Renal pelvis (tissue), 4 donors: ENCODE measurements around the gene DIAPH1. TPM values are rescaled to one million over a fixed set of nuclear protein-coding genes. Genes with fewer than 3 reads are reported as not detected.

ENCODE experiments used
- DNase-seq: peaks from one replicate; pipeline ENCODE4 v3.0.0-alpha.2; 2013
- polyA plus RNA-seq, 3 donors: library from polyadenylated mRNA; unstranded; fragments of 120-200 nt; gene quantifications; one replicate each; pipeline ENCODE4 v1.2.1, GENCODE V29; 2013; ENCODE audit not compliant: insufficient read length in 3 of 3

Gene DIAPH1
- polyA plus RNA-seq, 3 donors = 70.6 to 81.0 (median 76.5) TPM

DNA sequence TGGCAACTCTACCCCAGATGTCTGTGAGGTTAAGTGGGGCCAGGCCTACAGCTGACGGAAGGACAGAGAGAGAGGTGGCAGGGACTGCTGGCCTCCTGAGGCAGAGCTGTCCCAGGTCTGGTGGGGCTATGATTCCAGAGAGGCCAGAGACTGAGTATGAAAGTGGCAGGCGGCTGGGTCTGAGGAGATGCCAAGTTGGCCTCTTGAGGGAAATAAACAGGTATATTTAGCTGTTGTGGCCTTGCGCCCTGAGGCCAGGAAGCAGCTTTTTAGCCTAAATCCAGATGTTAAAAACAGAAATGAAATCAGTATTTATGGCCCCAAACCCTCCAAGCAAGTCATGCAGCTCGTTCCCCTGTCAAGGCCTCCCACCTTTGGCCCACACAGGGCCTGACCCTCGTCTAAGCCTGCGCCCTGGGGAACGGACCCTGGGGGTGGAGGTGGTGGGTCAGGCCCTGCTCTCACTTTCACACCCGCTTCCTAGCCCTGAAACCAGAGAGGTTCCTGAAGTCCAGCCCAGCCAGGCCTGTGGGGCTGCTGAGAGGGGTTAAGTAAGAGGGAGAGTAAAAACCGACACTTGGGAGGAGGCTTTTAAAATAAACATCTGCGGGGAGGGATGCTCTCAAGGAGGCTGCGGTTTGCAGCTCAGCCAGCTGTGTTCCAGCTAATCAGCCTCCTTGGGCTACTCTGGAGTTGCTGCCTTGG is 111.3 kb downstream of the DIAPH1 start:
- DNase-seq = peak; percentile 64

DNA sequence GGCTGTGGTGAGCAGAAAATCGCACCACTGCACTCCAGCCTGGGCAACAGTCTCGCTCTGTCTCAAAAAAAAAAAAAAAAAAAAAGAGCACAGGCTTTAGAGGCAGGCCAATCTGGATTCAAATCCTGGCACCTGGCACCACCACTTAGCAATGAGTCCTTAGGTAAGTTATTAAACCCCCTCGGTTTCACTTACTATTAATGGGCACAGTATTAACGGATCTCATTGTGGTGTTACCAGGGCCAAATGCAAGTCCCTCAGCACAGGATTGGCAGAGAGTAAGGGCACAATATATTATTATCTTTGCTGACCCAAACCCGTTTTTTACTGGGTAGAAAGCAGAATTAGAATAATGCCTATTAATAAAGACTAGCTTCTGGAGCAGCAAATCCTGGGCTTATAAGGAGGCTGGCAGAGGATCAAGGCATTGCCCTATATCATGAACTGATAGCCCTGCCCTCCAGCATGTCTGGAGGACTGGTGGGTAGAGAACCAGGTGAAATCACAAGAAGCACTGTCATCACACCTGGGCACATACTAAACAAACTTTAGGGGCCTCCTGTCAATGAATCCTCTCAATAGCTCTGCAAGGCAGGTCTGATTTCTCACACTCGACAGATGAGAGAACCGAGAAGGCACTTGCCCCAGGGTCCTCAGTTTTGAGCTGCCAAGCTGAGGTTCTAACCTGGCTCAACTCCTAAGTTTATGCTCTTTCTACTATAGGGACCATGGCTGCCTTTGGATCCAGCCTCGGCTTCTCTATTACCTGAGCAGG is 112.2 kb downstream of the DIAPH1 start:
- DNase-seq = no peak

DNA sequence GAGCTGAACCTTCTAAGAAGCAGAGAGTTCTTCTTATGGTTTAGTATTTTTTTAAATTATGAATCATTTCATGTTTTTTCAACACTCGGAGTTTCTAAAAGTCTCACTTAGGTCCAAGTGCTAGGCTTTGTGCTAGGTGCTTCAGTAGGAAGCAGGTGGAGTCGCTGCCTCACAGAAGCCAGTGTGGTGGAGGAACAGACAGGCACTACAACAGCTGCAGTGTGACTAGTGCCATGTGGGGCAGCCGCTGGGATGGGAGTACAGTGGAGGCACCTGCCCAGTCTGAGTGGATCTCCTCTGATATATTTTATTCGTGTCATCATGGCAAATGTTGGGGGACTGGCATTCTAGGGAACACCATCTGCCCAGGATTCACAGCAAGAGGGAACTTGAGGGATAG is 114.6 kb downstream of the DIAPH1 start:
- DNase-seq = no peak

DNA sequence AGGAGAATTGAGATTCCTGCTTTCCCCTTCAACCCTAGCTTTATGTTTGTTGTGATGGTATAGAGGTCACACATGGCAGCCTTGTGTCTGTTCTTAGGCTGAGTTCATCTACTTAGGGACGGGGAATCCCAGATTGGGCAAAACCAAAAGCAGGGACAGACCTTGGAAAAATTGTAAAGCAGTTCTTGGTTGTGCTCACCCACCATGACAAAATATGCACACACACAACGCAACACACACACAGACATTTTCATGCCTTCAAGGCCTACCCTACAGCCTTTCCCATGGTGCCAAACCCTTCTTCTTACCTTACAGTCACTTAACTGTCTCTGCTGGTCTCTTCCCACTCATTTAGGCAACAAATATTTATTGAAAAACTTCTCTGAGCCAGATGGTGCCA is 115.1 kb downstream of the DIAPH1 start:
- DNase-seq = no peak

DNA sequence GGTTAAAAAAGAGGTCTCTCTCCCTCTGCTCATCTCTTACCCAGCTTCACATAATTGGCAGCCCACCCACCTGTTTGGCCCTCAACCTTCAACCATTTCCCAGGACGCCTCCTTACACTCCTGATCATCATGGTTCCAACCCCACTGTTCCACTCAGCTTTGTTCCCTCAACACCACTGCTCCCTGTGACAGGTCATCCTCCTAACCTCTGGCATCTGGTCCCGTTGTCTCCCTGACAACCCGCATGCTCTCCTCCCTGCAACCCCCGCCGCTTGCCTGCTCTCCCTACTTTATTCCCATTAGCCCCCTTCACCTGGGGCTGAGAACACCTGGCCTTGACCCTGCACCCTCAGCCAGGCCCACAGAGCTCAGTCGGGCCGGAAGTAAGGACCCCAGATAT is 117.0 kb downstream of the DIAPH1 start:
- no peak for DNase-seq

DNA sequence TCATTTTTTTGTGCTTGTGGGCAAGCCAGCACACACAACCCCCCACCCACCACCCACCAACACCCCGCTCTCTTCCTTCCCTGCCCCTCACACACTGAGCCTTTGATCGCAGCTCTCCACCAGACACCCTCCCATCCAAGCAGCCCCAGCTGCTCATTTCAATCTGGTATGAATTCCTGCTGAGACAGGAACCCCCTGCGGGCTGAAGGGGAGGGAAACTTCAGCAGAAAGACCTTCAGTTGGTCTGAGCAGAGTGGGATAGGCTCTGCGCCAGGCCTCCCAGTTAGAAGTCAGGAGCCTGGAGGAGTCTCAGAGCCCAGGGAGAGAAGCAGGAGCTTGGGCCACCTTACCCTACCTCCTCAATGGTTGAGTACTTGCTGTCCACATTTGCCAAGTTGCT is 122.8 kb downstream of the DIAPH1 start:
- DNase-seq = no peak

DNA sequence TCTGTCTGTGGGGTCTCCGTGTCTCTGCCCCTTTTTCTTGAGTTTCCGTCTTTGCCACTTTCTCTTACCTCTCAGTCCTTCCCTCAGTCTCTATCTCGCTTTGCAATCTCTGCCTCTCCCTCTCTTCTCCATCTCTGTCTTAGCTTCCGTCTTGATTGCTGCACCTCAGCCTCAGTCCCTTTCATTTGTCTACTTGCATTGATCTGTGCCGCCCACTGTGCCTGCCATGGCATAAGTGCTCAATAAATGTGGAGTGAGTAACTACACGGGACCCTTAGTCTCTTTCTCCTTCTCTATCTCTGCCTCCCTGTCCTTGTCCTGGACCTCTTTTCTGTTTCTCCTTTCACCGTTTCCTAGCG is 123.4 kb downstream of the DIAPH1 start:
- DNase-seq = no peak

DNA sequence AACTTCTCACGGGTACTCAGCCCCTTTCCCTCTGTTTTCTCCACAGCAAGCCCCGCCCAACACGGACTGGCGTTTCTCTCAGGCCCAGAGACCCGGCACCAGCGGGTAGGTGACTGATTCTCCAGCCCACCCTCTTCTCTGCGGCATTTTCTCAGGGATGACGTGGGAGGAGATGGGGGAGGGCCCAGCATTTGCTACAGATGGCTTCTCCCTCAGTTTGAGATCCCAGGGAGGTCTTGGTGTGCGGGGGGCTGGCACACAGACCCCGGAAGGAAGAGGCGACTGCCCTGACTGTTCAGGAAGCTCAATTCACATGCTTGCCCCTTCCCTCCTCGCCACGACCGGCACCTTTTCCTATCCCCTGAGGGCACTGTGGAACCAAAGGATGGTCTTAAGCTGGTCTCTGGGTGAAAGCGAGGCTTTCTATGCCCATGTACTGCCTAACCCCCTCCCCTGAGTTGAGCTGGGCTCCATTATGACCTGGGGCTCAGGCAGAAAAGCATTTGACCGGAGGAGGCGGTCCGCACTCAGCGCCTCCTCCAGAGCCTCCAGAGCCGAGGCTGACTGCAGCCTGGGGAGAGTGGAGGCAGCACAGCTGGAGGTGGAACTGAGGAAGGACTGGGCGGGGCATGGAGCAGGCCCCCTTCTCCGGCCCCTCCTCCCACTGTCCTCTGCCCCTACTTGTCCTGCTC is 123.9 kb downstream of the DIAPH1 start:
- no peak for DNase-seq

DNA sequence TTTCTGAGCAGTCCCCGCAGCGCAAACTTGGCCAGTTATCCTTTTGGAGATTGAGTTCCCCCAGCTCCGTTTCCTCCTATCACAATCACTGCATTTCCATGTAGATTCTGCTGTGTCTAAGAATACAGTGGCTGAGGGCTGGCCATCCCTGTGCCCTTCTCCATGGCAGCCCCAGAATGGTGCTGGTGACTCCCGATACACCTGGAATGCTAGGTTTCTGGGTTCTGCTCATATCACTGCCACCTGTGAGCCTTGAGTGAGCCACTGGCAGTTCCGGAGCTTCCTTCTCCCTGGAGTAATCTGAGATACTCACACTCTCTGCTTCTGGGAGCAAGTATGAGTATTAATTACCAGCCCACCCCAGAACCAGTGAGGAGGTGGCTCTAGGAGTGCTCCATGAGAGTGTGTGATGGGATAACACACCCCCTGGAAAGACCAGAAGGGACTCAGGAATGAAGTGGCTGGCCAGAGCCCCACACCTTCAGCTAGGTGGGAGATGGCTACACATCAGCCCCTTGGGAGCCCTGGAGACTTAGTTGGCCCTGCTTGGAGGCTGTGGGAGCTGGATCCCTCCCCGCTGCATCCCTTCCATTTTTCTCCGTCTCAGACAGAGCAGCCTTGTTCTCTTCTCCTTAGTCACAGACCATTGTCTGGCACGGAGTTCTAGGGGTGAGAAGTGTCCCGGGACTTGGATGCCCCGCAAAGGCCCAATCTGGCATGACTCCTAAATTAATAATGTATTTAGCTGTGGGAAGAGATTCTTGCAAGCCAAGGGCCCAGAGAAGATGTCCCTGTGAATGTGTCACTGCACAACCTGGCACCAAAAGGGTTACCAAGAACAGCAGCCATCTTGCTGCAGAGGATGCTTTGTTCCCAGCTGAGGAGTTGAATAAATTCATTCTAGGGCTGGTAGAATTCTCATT is 125.0 kb downstream of the DIAPH1 start:
- DNase-seq = no peak

DNA sequence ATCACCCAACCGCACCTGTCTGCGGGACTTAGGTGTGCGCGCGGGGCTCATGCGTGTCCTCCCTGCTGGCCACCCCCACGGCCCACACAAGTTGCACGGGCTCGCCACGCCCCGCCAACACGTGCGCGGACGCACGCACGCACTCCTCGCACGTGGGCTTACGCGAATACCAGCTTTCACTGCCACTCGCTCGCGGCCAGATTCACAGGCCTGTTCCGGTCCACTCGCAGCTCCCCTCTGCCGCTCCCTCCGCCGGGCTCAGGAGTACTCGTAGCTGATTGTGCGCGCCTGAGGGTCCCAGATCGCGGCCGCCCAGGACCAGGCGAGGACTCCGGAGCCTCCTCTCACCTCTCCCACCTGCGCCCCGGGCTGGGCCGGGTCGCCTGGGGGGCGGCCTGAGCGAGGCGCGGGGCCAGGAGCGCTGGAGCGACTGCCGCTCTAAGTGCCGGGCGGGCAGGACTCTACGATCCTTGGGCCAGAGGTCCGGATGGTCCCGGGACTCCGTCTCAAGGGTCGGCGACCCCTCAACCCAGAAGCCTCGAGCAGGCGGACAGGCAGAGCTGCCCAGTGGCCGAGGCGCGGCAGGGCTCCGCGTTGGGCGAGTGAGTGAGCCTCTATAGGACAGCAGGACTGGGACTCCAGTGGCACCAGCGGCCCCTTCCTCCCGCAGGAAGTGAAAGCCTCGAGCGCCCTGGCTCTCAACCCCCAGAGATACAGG is 126.5 kb downstream of the DIAPH1 start:
- no peak for DNase-seq

DNA sequence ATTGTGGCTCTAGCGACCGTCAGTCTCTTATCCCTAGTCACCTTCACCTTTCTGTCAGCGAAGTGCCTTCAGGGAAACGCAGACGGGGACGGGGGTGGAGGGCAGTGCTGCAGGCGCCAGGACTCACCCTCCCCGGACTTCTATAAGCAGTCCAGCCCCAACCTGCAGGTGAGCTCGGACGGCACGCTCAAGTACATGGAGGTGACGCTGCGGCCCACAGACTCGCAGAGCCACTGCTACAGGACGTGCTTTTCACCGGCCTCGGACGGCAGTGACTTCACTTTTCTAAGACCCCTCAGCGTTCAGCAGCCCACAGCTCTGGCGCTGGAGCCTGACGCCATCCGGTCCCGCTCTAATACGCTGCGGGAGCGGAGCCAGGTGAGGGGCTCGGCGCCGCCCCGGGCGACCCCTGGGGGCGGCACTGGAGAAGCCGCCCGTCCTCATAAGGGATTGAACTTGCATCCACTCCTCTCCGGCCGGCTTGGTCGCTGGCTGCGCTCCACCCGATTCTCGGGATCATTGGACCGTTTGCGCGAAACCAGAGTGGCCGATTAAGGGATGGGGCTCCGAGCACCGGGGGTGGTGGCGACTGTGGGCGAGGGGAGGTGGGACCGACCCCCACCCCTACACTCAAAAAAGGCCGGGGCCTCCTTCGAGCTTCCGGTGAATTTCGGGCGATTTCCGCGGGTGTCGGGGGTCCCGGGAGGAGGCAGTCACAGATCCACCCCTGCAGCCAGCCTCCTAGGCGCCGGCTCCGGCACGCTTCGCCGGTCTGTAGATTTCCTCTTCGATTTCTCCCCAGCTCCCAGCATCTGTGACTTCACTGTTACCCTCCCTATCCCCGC is 127.3 kb downstream of the DIAPH1 start:
- DNase-seq = no peak

DNA sequence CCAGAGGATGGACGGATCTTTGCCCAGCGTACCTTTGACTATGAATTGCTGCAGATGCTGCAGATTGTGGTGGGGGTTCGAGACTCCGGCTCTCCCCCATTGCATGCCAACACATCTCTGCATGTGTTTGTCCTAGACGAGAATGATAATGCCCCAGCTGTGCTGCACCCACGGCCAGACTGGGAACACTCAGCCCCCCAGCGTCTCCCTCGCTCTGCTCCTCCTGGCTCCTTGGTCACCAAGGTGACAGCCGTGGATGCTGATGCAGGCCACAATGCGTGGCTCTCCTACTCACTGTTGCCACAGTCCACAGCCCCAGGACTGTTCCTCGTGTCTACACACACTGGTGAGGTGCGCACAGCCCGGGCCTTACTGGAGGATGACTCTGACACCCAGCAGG is 128.0 kb downstream of the DIAPH1 start:
- no peak for DNase-seq

DNA sequence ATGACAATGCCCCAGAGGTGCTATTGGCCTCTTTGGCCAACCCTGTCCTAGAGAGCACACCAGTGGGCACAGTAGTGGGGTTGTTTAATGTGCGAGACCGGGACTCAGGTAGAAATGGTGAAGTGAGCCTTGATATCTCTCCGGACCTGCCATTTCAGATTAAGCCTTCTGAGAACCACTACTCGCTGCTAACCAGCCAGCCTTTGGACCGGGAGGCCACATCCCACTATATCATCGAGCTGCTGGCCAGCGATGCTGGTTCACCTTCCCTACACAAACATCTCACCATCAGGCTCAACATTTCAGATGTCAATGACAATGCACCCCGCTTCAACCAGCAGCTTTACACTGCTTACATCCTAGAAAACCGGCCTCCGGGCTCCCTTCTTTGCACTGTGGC is 128.5 kb downstream of the DIAPH1 start:
- DNase-seq = no peak

DNA sequence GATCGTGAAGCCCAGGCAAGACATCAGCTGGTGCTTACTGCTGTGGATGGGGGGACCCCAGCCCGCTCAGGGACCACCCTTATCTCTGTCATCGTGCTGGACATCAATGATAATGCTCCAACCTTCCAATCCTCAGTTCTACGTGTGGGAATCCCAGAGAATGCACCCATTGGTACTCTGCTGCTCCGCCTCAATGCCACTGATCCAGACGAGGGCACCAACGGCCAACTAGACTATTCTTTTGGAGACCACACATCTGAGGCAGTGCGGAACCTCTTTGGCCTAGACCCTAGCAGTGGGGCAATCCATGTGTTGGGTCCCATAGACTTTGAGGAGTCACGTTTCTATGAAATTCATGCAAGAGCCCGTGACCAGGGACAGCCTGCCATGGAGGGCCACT is 129.0 kb downstream of the DIAPH1 start:
- DNase-seq = no peak

DNA sequence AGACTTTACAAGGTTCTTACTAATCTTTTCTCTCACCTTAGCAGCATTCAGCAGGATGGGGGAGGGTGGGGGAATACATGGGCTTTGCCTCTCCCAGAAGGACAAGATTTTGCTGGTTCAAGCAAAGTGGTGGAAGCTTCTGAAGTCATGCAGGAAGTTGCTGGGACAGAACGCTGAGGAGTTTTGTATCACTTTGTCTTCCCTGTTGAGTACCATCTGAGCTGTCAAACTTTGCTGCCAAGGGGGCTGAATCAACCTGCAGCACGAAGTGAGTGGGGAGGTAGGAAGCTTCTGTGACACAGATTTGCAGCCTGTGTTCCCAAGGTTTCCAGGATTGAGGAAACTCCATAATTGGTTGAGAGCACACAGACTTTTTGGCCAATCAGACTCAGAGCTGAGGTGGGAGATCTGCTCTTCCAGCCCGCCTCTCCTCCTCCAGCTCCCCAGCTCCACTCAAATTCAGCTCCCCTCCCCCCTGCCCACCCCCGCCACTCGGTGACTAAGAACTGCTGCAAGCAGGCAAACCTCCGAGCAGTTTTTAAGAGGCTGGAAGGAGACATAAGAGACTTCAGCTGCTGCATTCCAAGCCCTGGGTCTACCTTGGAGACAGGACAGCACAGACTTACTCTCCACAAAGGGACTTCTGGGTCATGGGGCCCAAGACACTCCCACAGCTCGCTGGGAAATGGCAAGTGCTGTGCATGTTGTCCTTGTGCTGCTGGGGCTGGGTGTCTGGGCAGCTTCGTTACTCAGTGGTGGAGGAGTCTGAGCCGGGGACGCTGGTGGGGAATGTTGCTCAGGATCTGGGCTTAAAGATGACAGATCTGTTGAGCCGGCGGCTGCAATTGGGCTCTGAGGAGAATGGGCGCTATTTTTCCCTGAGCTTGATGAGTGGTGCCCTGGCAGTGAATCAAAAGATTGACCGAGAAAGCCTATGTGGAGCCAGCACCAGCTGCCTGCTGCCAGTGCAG is 129.9 kb downstream of the DIAPH1 start, which contains the start of gene PCDHGC5:
PCDHGC5 (plus strand) TSS at position 491 of the 971 bp plus-strand sequence; CDS start at position 651, 160 bp downstream.
- DNase-seq = no peak

DNA sequence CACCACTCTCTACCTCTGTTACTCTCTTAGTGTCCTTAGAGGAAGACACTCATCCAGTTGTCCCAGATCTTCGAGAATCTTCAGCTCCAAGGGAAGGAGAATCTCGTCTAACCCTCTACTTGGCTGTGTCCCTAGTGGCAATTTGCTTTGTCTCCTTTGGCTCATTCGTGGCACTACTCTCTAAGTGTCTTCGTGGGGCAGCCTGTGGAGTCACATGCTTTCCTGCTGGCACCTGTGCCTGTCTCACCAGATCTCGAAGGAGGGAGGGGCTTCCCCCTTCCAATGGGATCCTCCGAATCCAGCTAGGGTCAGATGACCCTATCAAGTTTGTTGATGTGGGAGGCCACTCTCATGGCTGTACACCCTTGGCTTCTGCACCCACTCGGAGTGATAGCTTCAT is 131.7 kb downstream of the DIAPH1 start:
- no peak for DNase-seq

DNA sequence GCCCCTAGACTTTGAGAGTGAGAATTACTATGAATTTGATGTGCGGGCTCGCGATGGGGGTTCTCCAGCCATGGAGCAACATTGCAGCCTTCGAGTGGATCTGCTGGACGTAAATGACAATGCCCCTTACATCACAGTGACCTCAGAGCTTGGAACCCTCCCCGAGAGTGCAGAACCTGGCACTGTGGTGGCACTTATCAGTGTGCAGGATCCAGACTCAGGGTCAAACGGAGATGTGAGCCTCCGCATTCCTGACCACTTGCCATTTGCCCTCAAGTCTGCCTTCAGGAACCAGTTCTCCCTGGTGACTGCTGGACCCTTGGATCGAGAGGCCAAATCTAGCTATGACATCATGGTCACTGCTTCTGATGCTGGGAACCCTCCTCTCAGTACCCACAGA is 132.7 kb downstream of the DIAPH1 start:
- DNase-seq = no peak

DNA sequence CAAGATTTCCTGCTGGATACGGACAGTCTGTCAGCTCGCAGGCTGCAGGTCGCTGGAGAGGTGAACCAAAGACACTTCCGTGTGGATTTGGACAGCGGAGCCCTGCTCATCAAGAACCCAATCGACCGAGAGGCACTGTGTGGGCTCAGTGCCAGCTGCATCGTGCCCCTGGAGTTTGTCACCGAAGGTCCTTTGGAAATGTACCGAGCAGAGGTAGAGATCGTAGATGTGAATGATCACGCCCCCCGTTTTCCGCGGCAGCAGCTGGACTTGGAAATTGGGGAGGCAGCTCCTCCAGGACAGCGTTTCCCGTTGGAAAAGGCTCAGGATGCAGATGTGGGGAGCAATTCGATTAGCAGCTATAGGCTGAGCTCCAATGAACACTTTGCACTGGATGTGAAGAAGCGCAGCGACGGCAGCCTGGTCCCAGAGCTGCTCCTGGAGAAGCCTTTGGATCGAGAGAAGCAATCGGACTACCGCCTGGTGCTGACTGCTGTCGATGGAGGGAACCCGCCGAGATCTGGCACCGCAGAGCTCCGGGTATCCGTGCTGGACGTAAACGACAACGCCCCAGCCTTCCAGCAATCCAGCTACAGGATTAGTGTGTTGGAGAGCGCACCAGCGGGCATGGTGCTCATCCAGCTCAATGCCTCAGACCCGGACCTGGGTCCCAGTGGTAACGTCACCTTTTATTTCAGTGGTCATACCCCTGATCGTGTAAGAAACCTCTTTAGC is 133.3 kb downstream of the DIAPH1 start:
- DNase-seq = no peak
